Measurements from ENCODE around the gene ELF5. TPM values are rescaled to one million over a fixed set of nuclear protein-coding genes. Genes with fewer than 3 reads are reported as not detected.

The ELF5 gene
- total and polyA plus RNA-seq, 7 experiments from 2014 or later: not detected

DNA sequence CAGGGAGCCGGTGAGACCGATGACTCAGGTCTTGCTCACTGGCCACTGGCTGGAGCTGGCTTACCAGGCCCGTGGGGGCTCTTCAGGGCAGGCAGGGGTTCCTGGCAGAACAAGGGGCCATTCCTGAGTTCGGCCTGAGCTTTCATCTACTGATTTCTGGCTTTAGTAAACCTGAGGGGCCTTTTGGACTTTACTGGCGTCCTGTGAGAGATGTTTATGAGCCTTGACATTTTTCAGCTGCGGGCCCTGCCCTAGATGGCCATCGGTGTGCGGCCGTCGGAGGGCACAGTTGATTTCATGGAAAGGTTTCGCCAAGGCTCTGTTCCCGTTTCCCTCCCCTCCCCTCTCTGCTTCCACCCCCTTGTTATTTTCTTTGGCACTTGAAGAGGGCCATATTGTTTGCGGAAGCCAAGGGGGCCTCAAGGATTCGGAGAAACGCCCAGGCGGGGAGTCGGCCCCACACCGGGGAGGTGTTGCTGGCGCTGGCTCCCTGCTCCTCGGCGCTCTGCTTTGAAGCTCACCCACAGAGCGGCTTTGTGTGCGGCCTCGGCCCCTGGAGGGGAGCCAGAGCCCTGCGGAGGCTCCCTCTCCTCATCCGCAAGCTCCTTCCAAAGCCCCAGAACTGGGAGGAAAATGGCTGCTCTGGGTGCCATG is 17.7 kb downstream of the ELF5 start:
- Mint-ChIP-seq H3K4me1 (peaks cover 0 to 2% (median 0%) of the 10 kb centered on the region in 7 donors), H3K9me3 (no peaks in the 10 kb centered on the region), H3K36me3 (no peaks in the 10 kb centered on the region), H3K27ac (no peak overlapping the region), H3K27me3 (peaks cover 0 to 10% (median 5%) of the 10 kb centered on the region in 5 donors), H3K4me3 (no peak overlapping the region)
- no peaks in the 10 kb centered on the region for H3K36me3 ChIP-seq (ENCODE audit: control insufficient read depth in 2 of 3, insufficient read depth in 3 of 3, low read length in 3 of 3)
- H3K27me3 ChIP-seq (ENCODE audit: control insufficient read depth in 2 of 2, insufficient read depth in 2 of 2, low read length in 2 of 2): no peaks in the 10 kb centered on the region
- POLR2A ChIA-PET: no interaction called here
- H3K27ac ChIP-seq (ENCODE audit: low read depth, low read length): no peak overlapping the region
- CTCF ChIA-PET: interaction anchor here (0.5 to 1.0 kb wide), 2 partner anchors 16 to 30 kb away, joined by 3 read pairs; no protein-coding TSS in a partner anchor
- no peak for ATAC-seq
- H3K4me3 ChIP-seq (ENCODE audit: low read length): no peak overlapping the region
- H3K4me1 ChIP-seq (ENCODE audit: control insufficient read depth in 2 of 2, insufficient read depth in 2 of 2, low read length in 2 of 2): no peaks in the 10 kb centered on the region
- H3K9me3 ChIP-seq (ENCODE audit: control insufficient read depth in 2 of 3, low read length in 3 of 3): no peaks in the 10 kb centered on the region
- no peak for DNase-seq
- intact Hi-C loops (cut with micrococcal nuclease): no loop called here

DNA sequence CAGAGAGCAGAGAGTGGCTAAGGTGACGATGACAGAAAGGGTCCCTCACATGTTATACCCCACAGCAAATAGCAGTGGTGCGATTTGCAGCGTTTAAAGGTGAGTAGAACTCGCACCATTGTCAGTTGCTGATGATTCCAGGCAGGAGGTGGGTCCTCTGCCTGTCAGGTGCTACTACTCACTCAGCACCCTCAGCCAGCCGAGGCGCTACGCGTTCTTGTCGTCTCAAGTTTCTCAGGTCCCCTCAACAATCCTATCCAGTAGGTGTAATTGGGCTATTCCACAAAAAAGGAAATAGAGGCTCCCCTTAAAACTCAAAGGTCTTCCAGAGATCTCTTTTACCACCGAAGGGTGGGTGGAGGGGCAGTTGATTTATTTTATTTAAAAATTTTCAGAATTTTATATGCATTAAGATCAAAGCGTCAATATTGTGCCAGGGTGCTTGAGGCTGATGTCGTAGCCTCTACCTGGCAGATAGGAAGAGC is 18.3 kb downstream of the ELF5 start:
- intact Hi-C loops (cut with micrococcal nuclease): no loop called here
- H3K36me3 ChIP-seq (ENCODE audit: control insufficient read depth in 2 of 3, insufficient read depth in 3 of 3, low read length in 3 of 3): no peaks in the 10 kb centered on the region
- H3K27me3 ChIP-seq (ENCODE audit: control insufficient read depth in 2 of 2, insufficient read depth in 2 of 2, low read length in 2 of 2): no peaks in the 10 kb centered on the region
- ATAC-seq (no peak), DNase-seq (no peak)
- Mint-ChIP-seq H3K9me3 (no peaks in the 10 kb centered on the region), H3K4me1 (peaks cover 0 to 3% (median 0%) of the 10 kb centered on the region in 7 donors), H3K4me3 (no peak overlapping the region), H3K27me3 (peaks cover 0 to 10% (median 5%) of the 10 kb centered on the region in 5 donors), H3K27ac (no peak overlapping the region), H3K36me3 (no peaks in the 10 kb centered on the region)
- H3K4me3 ChIP-seq (ENCODE audit: low read length): no peak overlapping the region
- ChIA-PET CTCF (interaction anchor here (1.5 kb wide), 1 partner anchor 321 kb away, joined by 4 read pairs; no protein-coding TSS in a partner anchor), POLR2A (no interaction called here)
- no peaks in the 10 kb centered on the region for H3K9me3 ChIP-seq (ENCODE audit: control insufficient read depth in 2 of 3, low read length in 3 of 3)
- no peak overlapping the region for H3K27ac ChIP-seq (ENCODE audit: low read depth, low read length)
- H3K4me1 ChIP-seq (ENCODE audit: control insufficient read depth in 2 of 2, insufficient read depth in 2 of 2, low read length in 2 of 2): no peaks in the 10 kb centered on the region

DNA sequence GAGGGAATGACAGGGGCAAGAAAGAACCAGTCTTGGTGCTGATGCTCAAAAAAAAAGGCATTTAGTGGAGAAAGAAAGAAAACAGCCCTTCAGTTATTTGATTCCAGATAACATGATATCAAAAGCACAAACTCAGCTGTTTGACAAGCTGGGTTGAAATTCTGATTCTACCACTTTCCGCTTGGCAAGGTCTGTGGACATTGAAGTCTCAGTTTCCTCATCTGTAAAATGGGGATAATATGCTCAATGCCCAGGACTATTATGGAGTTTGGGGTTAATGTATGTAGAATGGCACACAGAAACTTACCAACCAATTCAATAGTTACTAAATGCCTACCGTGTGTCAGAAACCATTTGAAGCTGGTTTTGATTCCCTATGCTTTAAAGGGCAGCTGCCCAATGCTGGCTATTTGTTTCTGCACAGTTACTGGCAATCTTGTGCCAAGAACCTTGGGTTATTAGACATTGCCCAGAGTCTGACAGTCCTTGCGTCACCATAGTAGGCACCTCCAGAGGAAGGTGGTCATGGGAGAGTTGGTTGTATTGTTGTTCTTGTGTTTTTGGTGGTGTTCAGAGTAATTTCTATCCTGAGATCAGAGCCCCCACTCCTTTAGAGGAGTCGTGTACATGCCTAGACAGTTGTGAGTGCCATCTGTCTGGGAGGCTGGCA is 19.5 kb downstream of the ELF5 start:
- Histone ChIP-seq H3K27me3 (ENCODE audit: control insufficient read depth in 2 of 2, insufficient read depth in 2 of 2, low read length in 2 of 2) (no peaks in the 10 kb centered on the region), H3K4me3 (ENCODE audit: low read length) (no peak overlapping the region), H3K27ac (ENCODE audit: low read depth, low read length) (no peak overlapping the region), H3K4me1 (ENCODE audit: control insufficient read depth in 2 of 2, insufficient read depth in 2 of 2, low read length in 2 of 2) (no peaks in the 10 kb centered on the region), H3K9me3 (ENCODE audit: control insufficient read depth in 2 of 3, low read length in 3 of 3) (no peaks in the 10 kb centered on the region), H3K36me3 (ENCODE audit: control insufficient read depth in 2 of 3, insufficient read depth in 3 of 3, low read length in 3 of 3) (no peaks in the 10 kb centered on the region)
- H3K9me3 Mint-ChIP-seq: no peaks in the 10 kb centered on the region
- H3K4me1 Mint-ChIP-seq: peaks cover 0 to 3% (median 0%) of the 10 kb centered on the region in 7 donors
- DNase-seq (no peak), ATAC-seq (no peak)
- no peak overlapping the region for H3K4me3 Mint-ChIP-seq
- H3K27ac Mint-ChIP-seq: no peak overlapping the region
- intact Hi-C loops (cut with micrococcal nuclease): loop anchor here (2.0 to 5.0 kb wide), 4 partner anchors 127 to 687 kb away; no protein-coding TSS in a partner anchor
- ChIA-PET CTCF (interaction anchor here (0.6 to 1.5 kb wide), 2 partner anchors 320 to 980 kb away, joined by 3 to 4 read pairs; no protein-coding TSS in a partner anchor), POLR2A (no interaction called here)
- no peaks in the 10 kb centered on the region for H3K36me3 Mint-ChIP-seq
- peaks cover 0 to 10% (median 5%) of the 10 kb centered on the region in 5 donors for H3K27me3 Mint-ChIP-seq

DNA sequence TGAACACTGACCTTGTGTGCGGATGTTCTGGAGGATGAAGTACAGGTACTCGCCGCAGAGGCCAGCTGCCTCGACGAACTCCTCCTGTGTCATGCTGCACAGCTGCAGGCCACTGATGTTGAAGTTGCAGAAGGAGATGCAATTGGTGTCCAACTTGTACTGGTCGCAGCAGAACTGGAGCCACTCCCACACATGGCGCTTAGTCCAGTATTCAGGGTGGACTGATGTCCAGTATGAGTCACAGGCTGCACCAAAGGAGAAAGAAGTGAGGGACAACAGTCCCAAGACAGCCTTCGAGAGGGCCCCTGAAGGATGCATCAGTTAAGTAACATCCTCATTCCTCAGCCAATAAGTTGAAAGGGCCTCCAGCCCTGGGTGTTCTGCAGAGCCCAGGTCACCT is 20.1 kb downstream of the ELF5 start:
- Mint-ChIP-seq H3K27me3 (peaks cover 0 to 10% (median 2%) of the 10 kb centered on the region in 5 donors), H3K36me3 (no peaks in the 10 kb centered on the region), H3K9me3 (no peaks in the 10 kb centered on the region)

DNA sequence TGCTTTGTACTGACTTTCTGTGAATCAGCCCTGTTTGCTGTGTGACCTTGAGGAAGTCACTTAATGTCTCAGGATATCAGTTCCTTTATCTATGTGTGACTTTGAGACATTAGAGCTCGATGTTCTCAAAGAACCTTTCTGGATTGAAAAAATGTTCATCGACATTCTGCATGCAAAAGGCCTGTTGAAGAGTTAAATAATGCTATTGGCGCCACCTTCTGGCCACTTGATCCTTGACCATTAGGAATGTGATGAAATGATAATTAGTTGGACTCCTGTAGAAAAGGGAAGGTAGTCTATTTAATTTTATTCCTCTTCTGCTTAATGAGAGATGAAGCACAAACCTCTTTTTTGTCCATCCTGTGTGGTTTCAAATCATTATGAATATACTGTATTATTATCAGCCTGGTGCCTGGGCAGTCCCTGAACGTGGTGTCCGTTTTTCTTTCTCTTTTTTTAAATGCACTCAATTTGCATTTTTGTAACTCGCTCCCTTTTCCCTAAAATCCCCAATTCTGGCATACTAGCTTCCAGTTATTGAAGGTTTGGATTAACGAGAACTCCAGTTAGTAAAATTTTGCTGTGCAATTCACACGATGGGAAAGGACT is 20.7 kb downstream of the ELF5 start:
- Mint-ChIP-seq H3K27ac (no peak overlapping the region), H3K4me3 (no peak overlapping the region), H3K27me3 (peaks cover 0 to 10% (median 3%) of the 10 kb centered on the region in 5 donors), H3K4me1 (peaks cover 0 to 3% (median 0%) of the 10 kb centered on the region in 7 donors), H3K36me3 (no peaks in the 10 kb centered on the region), H3K9me3 (no peaks in the 10 kb centered on the region)
- DNase-seq (peak in 3 of 9 donors; percentile 7 to 19 (median 14)), ATAC-seq (peak; percentile 38)
- H3K4me1 ChIP-seq (ENCODE audit: control insufficient read depth in 2 of 2, insufficient read depth in 2 of 2, low read length in 2 of 2): no peaks in the 10 kb centered on the region
- H3K4me3 ChIP-seq (ENCODE audit: low read length): no peak overlapping the region
- no peaks in the 10 kb centered on the region for H3K27me3 ChIP-seq (ENCODE audit: control insufficient read depth in 2 of 2, insufficient read depth in 2 of 2, low read length in 2 of 2)
- H3K27ac ChIP-seq (ENCODE audit: low read depth, low read length): no peak overlapping the region
- POLR2A ChIA-PET: no interaction called here
- CTCF ChIA-PET: interaction anchor here (0.8 to 1.4 kb wide), 4 partner anchors 20 to 686 kb away, joined by 3 to 4 read pairs (median 4); partner anchors contain the start of genes ABTB2 and ELF5
- H3K36me3 ChIP-seq (ENCODE audit: control insufficient read depth in 2 of 3, insufficient read depth in 3 of 3, low read length in 3 of 3): no peaks in the 10 kb centered on the region
- no peaks in the 10 kb centered on the region for H3K9me3 ChIP-seq (ENCODE audit: control insufficient read depth in 2 of 3, low read length in 3 of 3)
- intact Hi-C loops (cut with micrococcal nuclease): loop anchor here (1.0 to 5.0 kb wide), 5 partner anchors 126 to 686 kb away; no protein-coding TSS in a partner anchor

More for the DNA sequence above, 20.1 kb downstream of the ELF5 start:
- Histone ChIP-seq H3K27ac (ENCODE audit: low read depth, low read length) (no peak overlapping the region), H3K4me3 (ENCODE audit: low read length) (no peak overlapping the region), H3K9me3 (ENCODE audit: control insufficient read depth in 2 of 3, low read length in 3 of 3) (no peaks in the 10 kb centered on the region), H3K36me3 (ENCODE audit: control insufficient read depth in 2 of 3, insufficient read depth in 3 of 3, low read length in 3 of 3) (no peaks in the 10 kb centered on the region), H3K27me3 (ENCODE audit: control insufficient read depth in 2 of 2, insufficient read depth in 2 of 2, low read length in 2 of 2) (no peaks in the 10 kb centered on the region), H3K4me1 (ENCODE audit: control insufficient read depth in 2 of 2, insufficient read depth in 2 of 2, low read length in 2 of 2) (no peaks in the 10 kb centered on the region)
- Mint-ChIP-seq H3K4me3 (no peak overlapping the region), H3K4me1 (peaks cover 0 to 3% (median 0%) of the 10 kb centered on the region in 7 donors), H3K27ac (no peak overlapping the region)
- ATAC-seq: no peak
- ChIA-PET POLR2A (no interaction called here), CTCF (interaction anchor here (1.4 to 1.5 kb wide), 2 partner anchors 136 to 319 kb away, joined by 4 read pairs; partner anchors contain the start of gene ABTB2)
- no peak for DNase-seq
- intact Hi-C loops (cut with micrococcal nuclease): loop anchor here (2.0 to 5.0 kb wide), 4 partner anchors 126 to 686 kb away; no protein-coding TSS in a partner anchor

DNA sequence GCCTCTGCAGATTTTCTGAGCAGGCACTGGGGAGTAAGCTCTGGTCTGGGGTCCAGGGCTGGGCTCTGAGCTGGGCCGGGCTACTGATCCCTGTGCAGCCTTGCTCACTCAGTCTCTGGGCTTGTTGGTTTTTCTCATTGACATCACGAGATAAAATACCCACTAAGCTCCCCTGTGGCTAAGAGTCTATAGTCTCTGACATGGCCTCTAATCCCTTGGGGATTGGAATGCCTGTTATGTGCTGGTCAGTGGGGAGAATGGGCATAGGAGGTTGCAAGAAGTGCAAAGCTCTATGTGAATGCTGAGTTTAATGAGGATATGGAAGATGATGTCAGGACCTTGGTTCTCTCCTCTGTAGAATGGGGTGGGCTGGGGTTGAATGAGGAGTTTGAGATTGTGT is 23.3 kb downstream of the ELF5 start:
- CTCF ChIA-PET: interaction anchor here (0.6 to 1.2 kb wide), 3 partner anchors 13 to 921 kb away, joined by 3 read pairs; no protein-coding TSS in a partner anchor
- Histone ChIP-seq H3K27ac (ENCODE audit: low read depth, low read length) (no peak overlapping the region), H3K36me3 (ENCODE audit: control insufficient read depth in 2 of 3, insufficient read depth in 3 of 3, low read length in 3 of 3) (no peaks in the 10 kb centered on the region), H3K27me3 (ENCODE audit: control insufficient read depth in 2 of 2, insufficient read depth in 2 of 2, low read length in 2 of 2) (no peaks in the 10 kb centered on the region), H3K4me3 (ENCODE audit: low read length) (no peak overlapping the region), H3K4me1 (ENCODE audit: control insufficient read depth in 2 of 2, insufficient read depth in 2 of 2, low read length in 2 of 2) (no peaks in the 10 kb centered on the region), H3K9me3 (ENCODE audit: control insufficient read depth in 2 of 3, low read length in 3 of 3) (no peaks in the 10 kb centered on the region)
- Mint-ChIP-seq H3K4me3 (no peak overlapping the region), H3K4me1 (peaks cover 0 to 3% (median 0%) of the 10 kb centered on the region in 7 donors), H3K27ac (no peak overlapping the region), H3K36me3 (no peaks in the 10 kb centered on the region), H3K9me3 (no peaks in the 10 kb centered on the region), H3K27me3 (peaks cover 0 to 5% (median 0%) of the 10 kb centered on the region in 5 donors)
- intact Hi-C loops (cut with micrococcal nuclease): loop anchor here in 1 of 2 donors (5.0 kb wide), 3 partner anchors 123 to 683 kb away; no protein-coding TSS in a partner anchor
- DNase-seq: no peak
- ATAC-seq: no peak
- POLR2A ChIA-PET: no interaction called here
